HG03139 (cell line): Measurements from ENCODE around the gene RBFOX2.
"Not testable (repeated sequence)": the region's sequence is repeated elsewhere in the genome, so short reads cannot be mapped to it uniquely, and the experiment has no call there.

Experiments
- ATAC-seq: cut with Tn5 transposase; IDR thresholded peaks from one replicate; pipeline ENCODE4 v1.9.1; 2021; ENCODE audit not compliant: unreplicated experiment

The RBFOX2 gene, protein sequence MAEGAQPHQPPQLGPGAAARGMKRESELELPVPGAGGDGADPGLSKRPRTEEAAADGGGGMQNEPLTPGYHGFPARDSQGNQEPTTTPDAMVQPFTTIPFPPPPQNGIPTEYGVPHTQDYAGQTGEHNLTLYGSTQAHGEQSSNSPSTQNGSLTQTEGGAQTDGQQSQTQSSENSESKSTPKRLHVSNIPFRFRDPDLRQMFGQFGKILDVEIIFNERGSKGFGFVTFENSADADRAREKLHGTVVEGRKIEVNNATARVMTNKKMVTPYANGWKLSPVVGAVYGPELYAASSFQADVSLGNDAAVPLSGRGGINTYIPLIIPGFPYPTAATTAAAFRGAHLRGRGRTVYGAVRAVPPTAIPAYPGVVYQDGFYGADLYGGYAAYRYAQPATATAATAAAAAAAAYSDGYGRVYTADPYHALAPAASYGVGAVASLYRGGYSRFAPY

DNA sequence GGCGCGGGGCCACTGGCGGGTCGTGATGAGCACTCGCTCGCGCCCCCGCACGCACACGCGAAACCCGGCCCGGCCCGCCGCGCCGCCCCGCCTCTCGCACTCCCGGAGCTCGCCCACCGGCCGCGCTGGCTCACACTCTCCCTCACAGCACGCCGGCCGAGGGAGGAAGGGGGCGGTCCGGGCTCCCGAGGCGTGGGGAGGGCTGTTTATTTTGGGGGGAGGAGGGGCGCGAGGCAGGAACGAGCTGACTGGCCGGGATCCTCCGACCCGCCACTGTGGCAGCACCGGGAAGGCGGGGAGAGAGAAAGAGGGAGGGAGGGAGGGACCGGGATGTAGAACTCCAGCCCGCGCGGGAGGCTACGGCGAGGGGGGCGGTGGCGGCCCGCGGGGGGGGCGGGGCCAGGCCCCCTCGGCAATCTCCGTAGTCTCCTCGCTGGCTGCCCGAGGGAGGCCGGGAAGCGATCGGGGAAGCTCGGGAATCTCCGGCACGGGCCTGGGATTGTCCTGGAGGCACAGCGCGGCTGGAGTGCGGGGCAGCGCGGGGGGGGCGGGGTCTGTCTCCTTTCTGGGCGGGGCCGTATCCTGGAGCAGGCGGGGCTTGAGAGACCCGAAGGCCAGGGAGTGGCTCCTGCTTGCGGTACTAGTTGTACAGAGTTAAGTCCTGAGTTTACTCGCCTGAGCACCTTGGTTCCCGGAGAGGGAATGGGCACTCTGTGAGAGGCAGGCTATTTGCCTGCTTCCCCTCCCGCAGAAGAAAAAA lies at the start of gene RBFOX2:
Gene RBFOX2 (minus strand): TSS at position 179 of the 760 bp plus-strand sequence. CDS start 399 bp downstream, outside the sequence.
- no peak for ATAC-seq

DNA sequence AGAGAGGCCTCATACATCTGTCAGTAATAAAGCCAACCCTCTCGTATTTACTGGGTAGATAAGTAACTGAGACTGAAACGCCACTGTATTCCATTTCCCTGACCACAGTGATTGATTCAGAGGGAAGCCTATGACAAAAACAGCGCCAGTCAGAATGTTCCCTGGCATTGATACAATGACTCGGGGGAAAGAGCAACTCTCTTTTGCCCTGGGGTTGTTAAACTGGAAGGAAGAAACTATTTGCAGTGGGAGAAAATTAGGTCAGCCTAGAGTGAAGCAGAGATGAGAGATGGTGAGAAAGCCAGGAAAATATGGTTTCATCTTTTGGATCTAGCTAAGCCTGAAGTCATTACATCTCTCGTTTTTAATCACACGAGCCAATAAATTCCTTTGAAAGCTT lies 48.6 kb upstream of the RBFOX2 start:
- ATAC-seq, result no peak

DNA sequence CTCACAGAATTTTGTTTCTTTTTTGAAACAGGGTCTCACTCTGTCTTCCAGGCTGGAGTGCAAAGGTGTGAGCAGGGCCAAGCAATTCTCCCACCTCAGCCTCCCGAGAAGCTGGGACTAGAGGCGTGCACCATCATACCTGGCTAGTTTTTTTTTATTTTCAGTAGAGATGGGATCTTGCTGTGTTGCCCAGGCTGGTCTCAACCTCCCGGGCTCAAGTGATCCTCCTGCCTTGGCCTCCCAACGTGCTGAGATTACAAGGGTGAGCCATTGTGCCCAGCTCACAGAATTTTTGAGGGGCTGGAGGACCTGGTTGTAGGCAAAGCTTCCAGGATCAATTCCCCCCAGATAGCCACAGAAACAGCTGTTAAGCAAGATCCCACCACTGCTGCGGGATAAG lies 47.1 kb upstream of the RBFOX2 start:
- no peak for ATAC-seq

DNA sequence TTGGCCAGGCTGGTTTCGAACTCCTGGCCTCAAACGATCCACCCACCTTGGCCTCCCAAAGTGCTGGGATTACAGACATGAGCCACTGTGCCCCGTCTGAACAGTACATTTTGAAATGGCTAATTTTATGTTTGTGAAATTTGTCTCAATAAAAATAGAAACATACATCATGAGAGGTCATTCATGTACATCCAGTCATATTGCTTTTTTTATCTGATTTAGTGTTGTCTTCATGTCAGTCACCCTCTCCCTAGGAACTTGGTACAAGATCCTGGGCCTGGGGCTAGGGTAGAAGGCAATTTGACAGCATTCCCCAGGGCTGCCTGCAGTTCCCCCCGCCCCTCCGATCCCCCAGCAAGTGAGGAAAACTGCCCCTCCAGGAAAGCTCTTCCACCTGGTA lies 46.6 kb upstream of the RBFOX2 start:
- ATAC-seq, result no peak

GRCh38 chr22:36073476-36073875 lies 44.9 kb upstream of the RBFOX2 start:
- no peak for ATAC-seq

DNA sequence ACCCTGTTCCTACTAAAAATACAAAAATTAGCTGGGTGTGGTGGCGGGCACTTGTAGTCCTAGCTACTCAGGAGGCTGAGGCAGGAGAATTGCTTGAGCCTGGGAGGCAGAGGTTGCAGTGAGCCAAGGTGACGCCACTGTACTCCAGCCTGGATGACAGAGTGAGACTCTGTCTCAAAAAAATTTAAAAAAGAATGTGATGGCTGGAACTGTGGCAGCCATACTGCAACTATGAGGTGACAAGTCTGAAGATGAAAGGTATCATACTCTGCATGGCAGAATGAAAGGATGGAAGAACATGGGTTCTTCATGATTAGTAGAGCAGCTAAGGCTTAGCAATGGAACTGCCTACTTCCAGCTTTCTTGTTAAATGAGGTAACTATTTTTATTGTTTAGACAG lies 42.0 kb upstream of the RBFOX2 start:
- ATAC-seq, result not testable (repeated sequence)

GRCh38 chr22:36069368-36069767 lies 40.7 kb upstream of the RBFOX2 start:
- ATAC-seq, result no peak

DNA sequence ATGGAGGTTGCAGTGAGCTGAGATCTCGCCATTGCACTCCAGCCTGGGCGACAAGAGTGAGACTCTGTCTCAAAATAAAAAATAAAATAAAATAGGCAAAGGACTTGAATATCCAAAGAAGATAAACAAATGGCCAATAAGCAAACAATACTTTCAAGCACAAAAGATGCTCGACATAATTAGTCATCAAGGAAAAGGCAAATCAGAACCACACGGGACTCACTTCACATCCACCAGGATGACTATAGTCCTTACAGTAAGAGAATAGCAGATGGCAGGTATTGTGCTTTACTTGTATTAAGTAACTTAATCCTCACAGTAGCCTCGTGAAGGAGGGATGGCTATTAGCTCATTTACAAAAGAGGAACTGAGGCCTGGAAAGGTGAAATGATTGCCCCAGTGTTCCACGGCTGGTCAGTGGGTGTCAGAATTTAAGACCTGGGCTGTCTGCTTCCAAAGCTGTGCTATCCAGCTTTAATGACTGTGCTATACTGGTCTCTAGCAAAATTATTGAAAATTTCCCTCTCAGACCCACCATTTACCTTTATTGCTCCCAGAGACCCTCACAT lies 40.2 kb upstream of the RBFOX2 start:
- no peak for ATAC-seq

DNA sequence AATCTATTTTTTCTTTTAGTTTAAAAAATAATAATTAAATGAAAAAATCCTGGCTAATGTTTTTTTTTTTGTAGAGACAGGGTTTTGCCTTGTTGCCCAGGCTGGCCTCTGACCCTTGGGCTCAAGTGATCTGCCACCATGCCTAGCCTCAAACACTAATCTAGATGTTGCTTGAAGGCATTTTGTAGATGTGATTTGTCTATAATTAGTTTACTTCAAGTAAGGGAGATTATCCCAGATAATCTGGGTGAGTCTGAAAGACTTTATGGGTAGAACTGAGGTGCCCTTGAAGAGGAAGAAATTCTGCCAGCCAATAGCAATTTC lies 38.6 kb upstream of the RBFOX2 start:
- no peak for ATAC-seq

GRCh38 chr22:36065775-36066544 lies 37.3 kb upstream of the RBFOX2 start:
- no peak for ATAC-seq

- no peak for ATAC-seq
These were observed 36.8 kb upstream of the RBFOX2 start for GRCh38 chr22:36065462-36065774.

GRCh38 chr22:36064358-36064757 lies 35.7 kb upstream of the RBFOX2 start:
- ATAC-seq, result no peak

DNA sequence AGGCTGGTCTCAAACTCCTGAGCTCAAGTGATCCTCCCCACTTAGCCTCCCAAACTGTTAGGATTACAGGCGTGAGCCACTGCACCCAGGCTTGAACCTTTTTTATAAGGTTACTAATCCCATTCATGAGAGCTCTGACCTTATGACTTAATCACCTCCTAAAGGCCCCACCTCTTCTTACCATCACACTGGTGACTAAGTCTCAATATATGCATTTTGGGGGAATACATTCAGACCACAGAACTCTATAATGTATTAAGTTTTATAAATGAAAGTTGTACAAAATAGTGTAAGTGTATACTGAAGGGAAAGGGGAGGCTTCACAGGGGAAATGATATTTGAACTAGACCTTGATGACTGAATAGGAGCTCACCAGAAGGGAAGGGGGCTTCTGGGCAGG lies 28.4 kb upstream of the RBFOX2 start:
- ATAC-seq, result no peak

- no peak for ATAC-seq
These were observed 27.0 kb upstream of the RBFOX2 start for GRCh38 chr22:36055376-36056295.

DNA sequence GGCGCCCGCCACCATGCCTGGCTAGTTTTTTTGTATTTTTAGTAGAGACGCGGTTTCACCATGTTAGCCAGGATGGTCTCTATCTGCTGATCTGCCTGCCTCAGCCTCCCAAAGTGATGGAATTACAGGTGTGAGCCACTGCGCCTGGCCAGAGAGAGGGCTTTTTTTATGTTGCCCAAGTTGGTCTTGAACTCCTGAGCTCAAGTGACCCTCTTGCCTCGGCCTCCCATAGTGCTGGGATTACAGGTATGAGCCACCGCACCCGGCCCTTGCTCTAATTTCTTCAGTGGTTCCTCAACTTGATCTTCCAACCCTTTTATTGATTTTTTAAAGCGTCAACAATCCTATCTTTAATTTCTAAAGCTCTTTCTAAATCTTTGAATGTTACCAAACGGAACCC lies 25.8 kb upstream of the RBFOX2 start:
- not testable (repeated sequence) for ATAC-seq

GRCh38 chr22:36053242-36054147 lies 24.9 kb upstream of the RBFOX2 start:
- ATAC-seq, result no peak

- ATAC-seq, result no peak
These were observed 23.9 kb upstream of the RBFOX2 start for GRCh38 chr22:36052505-36052941.

GRCh38 chr22:36049678-36049997 lies 21.0 kb upstream of the RBFOX2 start:
- no peak for ATAC-seq

GRCh38 chr22:36048911-36049677 lies 20.5 kb upstream of the RBFOX2 start:
- no peak for ATAC-seq
